Ovary (tissue), 3 donors: ENCODE measurements around the gene MGP.

Experiments used
- CTCF ChIP-seq, 3 donors: fragments of 450-650 bp in 2 of 3; fragments of 200-600 bp in 1 of 3; IDR thresholded peaks; one replicate each; pipeline versions ENCODE4 v1.5.1 to v1.8.0; 2016 to 2022; ENCODE audit warnings: antibody characterized with exemption in 3 of 3, mild to moderate bottlenecking in 1 of 3
- POLR2A ChIP-seq: fragments of 450-650 bp; IDR thresholded peaks from one replicate; pipeline ENCODE4 v1.6.1; 2017; ENCODE audit warnings: antibody characterized with exemption, mild to moderate bottlenecking, moderate library complexity
- donor health status: DM: no; HTN: no; CAD: no.

- TF ChIP-seq POLR2A (peak; percentile 47), CTCF (IDR thresholded peaks at IDR 0.05) (no peak)
These were observed at the start of gene MGP for GRCh38 chr12:14885718-14886221.
